Epithelial cell of proximal tubule (primary cell): Measurements from ENCODE around the gene OR6J1. TPM values are rescaled to one million over a fixed set of nuclear protein-coding genes. Genes with fewer than 3 reads are reported as not detected.
"Not testable (repeated sequence)": the region's sequence is repeated elsewhere in the genome, so short reads cannot be mapped to it uniquely, and the experiment has no call there.

ENCODE experiments used
- DNase-seq: peaks from one replicate; pipeline ENCODE4 v3.0.0-alpha.2; 2011; ENCODE audit warnings: low read depth
- H3K4me3 ChIP-seq: 2 replicates; pipeline ENCODE4 v1.5.1; 2011; ENCODE audit warnings: low read depth, mild to moderate bottlenecking, low read length
- total RNA-seq: library from RNA; depleted of rRNA; stranded (reverse); fragments of >200 nt; gene quantifications from 2 replicates; pipeline ENCODE4 v1.2.3, GENCODE V29; 2015
- TF ChIP-seq, protein P1 (sequence below): conservative IDR thresholded peaks from 2 replicates; pipeline ENCODE4 v1.5.1; 2012; ENCODE audit warnings: low read depth, mild to moderate bottlenecking, low read length

The OR6J1 gene
- not detected in 2 replicates for total RNA-seq

DNA sequence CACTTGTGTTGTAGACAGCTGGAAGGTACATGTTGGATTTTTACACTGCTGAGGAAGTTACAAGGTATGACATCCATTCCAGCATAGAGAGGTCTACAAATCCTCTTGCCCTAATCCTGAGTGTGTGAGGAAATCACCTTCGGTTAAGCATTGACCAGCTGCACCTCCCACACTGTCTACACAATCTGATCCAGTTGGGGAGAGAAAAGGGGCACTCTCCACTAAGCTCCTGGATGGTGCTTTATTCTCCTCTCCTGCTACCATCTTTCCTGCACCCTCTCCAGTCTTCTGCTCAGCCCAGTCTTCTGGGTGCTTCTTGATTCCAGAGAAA lies at the start of gene OR6J1:
Gene OR6J1 (minus strand): TSS at position 48 of the 331 bp plus-strand sequence. CDS start 9,541 bp downstream, outside the sequence.
- no peak for DNase-seq
- TF ChIP-seq, protein P1, sequence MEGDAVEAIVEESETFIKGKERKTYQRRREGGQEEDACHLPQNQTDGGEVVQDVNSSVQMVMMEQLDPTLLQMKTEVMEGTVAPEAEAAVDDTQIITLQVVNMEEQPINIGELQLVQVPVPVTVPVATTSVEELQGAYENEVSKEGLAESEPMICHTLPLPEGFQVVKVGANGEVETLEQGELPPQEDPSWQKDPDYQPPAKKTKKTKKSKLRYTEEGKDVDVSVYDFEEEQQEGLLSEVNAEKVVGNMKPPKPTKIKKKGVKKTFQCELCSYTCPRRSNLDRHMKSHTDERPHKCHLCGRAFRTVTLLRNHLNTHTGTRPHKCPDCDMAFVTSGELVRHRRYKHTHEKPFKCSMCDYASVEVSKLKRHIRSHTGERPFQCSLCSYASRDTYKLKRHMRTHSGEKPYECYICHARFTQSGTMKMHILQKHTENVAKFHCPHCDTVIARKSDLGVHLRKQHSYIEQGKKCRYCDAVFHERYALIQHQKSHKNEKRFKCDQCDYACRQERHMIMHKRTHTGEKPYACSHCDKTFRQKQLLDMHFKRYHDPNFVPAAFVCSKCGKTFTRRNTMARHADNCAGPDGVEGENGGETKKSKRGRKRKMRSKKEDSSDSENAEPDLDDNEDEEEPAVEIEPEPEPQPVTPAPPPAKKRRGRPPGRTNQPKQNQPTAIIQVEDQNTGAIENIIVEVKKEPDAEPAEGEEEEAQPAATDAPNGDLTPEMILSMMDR, result no peak

DNA sequence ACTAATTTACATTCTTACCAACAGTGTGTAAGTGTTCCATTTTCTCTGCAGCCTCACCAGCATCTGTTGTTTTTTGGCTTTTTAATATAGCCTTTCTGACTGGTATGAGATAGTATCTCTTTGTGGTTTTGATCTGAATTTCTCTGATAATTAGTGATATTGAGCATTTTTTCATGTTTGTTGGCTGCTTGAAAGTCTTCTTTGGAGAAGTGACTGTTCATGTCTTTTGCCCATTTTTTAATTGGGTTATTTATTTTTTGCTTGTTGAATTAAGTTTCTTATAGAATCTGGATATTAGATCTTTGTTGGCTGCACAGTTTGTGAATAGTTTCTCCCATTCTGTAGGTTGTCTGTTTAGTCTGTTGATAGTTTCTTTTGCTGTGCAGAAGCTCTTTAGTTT lies 48.0 kb upstream of the OR6J1 start:
- TF ChIP-seq, protein P1, result no peak
- DNase-seq, result no peak
- H3K4me3 ChIP-seq, result no peak overlapping the region

More for the DNA sequence above, at the start of gene OR6J1:
- H3K4me3 ChIP-seq, result no peak within 1 kb of the TSS

DNA sequence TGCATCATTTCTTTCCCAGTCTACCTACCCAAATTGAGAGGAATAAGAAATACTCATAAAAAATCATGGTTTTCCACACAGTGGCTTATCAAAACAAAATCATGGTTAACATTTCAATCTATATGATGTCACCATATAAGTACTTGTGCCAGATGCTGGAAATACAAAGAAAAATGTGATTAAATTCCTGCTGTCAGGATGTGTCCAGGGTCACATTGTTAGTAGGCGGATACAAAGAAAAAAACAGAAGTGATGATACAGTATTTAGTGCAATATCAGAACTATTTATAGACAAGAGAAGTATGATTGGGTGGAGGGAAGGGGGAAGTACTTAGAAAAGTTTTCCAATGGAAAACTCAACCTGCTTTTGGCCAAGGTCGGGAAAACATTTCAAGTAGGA lies 47.0 kb upstream of the OR6J1 start:
- H3K4me3 ChIP-seq, result no peak overlapping the region
- no peak for DNase-seq
- TF ChIP-seq, protein P1, result no peak

DNA sequence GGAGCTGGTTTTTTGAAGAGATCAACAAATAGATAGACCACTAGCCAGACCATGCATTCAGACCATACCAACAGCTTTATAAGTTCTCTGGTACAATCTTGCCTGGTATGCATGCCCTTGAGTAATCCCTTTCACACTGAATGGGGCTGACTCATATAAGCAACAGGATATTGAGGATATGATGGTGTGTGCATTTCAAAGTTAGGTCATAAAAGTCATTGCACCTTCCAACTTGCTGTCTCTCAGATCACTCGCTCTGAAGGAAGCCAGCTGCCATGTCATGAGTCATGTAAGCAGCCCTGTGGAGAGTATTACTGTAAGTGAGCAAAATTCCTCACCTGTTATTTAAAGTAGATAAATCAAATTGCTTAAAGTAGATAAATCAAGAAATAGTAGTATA lies 45.0 kb upstream of the OR6J1 start:
- peak; percentile 85 for DNase-seq
- TF ChIP-seq, protein P1, result no peak
- H3K4me3 ChIP-seq, result no peak overlapping the region

DNA sequence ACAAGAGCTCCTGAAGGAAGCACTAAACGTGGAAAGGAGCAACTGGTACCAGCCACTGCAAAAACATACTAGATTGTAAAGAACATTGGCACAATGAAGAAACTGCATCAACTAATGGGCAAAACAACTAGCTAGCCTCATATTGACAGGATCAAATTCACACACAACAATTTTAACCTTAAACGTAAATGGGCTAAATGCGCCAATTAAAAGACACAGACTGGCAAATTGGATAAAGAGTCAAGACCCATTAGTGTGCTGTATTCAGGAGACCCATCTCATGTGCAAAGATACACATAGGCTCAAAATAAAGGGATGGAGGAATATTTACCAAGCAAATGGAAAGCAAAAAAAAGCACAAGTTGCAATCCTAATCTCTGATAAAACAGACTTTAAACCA lies 43.8 kb upstream of the OR6J1 start:
- not testable (repeated sequence) for DNase-seq, H3K4me3 ChIP-seq

DNA sequence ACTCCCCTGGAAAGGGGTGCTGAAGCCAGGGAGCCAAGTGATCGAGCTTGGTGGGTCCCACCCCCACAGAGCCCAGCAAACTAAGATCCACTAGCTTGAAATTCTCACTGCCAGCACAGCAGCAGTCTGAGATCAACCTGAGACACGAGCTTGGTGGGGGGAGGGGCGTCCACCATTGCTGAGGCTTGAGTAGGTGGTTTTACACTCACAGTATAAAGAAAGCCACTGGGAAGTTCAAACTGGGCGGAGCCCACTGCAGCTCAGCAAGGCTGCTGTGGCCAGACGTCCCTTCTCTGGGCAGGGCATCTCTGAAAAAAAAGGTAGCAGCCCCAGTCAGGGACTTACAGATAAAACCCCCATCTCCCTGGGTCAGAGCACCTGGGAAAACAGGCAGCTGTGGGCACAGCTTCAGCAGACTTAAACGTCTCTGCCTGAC lies 42.0 kb upstream of the OR6J1 start:
- DNase-seq, H3K4me3 ChIP-seq: not testable (repeated sequence)

DNA sequence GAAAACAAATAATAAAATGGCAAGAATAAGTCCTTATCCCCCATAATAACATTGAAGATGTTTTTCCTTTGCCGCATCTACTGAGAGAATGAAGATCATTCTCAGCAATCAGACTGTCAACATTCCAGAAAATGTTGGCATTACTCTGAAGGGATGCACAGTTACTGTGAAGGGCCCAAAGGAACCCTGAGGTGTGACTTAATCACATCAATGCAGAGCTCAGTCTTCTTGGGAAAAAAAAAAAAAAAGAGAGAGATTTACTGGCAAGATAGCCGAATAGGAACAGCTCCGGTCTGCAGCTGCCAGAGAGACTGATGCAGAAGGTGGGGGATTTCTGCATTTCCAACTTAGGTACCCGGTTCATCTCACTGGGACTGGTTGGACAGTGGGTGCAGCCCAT lies 41.3 kb upstream of the OR6J1 start:
- no peak for DNase-seq
- TF ChIP-seq, protein P1, result no peak
- no peak overlapping the region for H3K4me3 ChIP-seq

DNA sequence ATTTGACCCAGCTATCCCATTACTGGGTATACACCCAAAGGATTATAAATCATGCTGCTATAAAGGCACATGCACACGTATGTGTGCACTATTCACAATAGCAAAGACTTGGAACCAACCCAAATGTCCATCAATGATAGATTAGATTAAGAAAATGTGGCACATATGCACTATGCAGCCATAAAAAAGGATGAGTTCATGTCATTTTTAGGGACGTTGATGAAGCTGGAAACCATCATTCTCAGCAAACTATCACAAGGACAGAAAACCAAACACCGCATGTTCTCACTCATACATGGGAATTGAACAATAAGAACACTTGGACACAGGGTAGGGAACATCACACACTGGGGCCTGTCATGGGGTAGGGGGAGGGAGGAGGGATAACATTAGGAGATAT lies 39.3 kb upstream of the OR6J1 start:
- DNase-seq, H3K4me3 ChIP-seq: not testable (repeated sequence)

DNA sequence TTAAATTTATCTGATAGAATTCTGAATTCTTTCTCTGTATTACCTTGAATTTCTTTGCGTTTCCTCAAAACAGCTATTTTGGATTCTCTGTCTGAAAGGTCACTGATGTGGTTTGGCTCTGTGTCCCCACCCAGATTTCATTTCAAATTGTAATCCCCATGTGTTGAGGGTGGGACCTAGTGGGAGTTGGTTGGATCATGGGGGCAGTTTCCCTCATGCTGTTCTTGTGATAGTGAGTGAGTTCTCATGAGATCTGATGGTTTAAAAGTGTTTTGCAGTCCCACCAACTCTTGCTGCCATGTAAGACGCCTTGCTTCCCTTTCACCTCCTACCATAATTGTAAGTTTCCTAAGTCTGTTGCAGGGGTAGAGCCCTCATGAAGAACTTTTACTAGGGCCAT lies 34.1 kb upstream of the OR6J1 start:
- H3K4me3 ChIP-seq, result no peak overlapping the region
- TF ChIP-seq, protein P1, result no peak
- DNase-seq, result no peak

DNA sequence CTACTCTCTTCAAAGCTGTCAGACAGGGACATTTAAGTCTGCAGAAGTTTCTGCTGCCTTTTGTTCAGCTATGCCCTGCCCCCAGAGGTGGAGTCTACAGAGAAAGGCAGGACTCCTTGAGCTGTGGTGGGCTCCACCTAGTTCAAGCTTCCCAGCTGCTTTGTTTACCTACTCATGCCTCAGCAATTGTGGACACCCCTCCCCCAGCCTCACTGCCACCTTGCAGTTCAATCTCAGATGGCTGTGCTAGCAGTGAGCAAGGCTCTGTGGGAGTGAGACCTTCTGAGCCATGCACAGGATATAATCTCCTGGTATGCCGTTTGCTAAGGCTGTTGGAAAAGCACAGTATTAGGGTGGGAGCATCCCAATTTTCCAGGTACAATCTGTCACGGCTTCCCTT lies 33.4 kb upstream of the OR6J1 start:
- H3K4me3 ChIP-seq, DNase-seq: not testable (repeated sequence)
